CD4-positive, alpha-beta T cell treated with Interleukin-6 for 4 hours (primary cell): ENCODE data around the gene PGGHG.
A peak's percentile ranks its signal among the peaks of the same experiment; 100 is the strongest.

Experiments used
- DNase-seq: peaks from one replicate; pipeline ENCODE4 v3.0.0-alpha.2; 2020; ENCODE audit warnings: mixed read lengths

Gene PGGHG

DNA sequence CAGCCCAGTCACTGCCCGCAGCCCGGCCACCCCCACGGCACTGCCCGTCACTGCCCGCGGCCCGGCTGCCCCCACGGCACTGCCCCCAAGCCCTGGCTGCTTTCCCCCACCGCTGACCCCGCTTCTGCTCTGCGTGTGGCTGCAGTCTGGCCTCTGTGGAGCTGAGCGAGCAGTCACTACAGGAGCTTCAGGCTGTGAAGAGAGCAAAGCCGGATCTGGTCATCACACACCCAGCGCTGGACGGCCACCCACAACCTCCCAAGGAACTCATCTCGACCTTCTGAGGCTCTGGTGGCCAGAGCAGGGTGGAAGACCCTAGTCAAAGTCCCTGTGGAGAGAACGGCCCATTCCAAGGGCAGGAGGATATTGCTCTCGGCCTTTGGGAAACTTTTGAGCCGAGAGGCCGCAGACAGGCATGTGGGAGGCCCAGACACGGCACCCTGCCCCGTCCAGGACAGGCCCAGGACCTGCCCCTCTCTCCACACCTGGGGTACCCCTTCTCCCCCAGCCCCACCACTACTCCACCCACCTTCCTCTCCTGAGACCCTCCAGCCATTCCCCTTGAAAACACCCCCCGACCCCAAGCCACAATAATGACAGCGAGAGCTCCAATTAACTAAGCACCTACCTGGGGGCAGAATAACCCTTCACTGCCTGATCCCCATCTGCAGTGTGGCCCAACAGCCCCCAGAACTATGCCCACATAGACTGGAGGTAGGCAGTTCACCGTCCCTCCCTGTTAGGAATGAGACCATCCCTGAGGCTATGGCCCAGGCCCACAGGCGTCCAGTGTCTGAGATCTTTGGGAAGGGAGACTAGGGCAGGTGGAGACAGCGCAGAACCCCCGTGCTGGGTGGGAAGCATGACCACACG is 3.7 kb upstream of the PGGHG start:
- DNase-seq: no peak

DNA sequence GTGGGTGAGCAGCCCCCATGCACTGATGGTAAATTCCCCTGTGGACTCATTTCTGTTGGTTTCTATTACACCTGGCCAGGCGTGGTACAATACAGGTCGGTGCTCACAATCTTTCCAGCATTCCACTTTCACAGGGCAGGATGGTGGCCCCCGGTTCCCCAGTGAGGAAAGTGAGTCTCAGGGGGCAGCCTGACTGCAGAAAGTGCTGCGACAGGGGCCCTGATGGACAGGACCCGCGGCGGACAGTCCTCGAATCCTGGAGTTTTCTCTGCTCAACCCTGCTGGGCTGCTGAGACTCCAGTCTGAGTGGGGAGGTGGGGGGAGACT is 3.1 kb upstream of the PGGHG start:
- no peak for DNase-seq

DNA sequence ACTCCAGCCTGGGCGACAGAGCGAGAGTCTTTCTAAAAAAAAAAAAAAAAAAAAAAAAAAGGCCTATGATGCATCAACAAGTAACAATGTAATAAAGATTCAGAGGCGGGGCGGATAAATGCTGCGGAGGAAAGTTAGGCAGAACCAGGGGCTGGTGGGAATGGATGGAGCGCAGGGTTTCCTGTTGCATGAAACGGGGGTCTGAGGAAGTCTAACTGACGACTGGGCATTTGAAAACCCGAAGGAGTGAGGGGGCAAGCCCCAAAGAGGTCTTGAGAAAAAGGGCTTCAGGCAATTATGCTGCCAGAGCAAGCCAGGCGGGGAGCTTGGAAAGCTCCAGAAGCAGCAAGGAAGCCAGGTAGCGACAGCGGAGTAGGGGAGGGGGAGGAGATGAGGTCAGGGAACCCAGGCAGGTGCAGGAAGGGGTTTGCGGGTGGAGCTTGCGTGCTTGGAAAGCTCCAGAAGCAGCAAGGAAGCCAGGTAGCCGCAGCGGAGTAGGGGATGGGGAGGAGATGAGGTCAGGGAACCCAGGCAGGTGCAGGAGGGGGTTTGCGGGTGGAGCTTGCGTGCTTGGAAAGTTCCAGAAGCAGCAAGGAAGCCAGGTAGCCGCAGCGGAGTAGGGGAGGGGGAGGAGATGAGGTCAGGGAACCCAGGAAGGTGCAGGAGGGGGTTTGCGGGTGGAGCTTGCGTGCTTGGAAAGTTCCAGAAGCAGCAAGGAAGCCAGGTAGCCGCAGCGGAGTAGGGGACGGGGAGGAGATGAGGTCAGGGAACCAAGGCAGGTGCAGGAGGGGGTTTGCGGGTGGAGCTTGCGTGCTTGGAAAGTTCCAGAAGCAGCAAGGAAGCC is 1.7 kb upstream of the PGGHG start:
- DNase-seq: peak; percentile 88

DNA sequence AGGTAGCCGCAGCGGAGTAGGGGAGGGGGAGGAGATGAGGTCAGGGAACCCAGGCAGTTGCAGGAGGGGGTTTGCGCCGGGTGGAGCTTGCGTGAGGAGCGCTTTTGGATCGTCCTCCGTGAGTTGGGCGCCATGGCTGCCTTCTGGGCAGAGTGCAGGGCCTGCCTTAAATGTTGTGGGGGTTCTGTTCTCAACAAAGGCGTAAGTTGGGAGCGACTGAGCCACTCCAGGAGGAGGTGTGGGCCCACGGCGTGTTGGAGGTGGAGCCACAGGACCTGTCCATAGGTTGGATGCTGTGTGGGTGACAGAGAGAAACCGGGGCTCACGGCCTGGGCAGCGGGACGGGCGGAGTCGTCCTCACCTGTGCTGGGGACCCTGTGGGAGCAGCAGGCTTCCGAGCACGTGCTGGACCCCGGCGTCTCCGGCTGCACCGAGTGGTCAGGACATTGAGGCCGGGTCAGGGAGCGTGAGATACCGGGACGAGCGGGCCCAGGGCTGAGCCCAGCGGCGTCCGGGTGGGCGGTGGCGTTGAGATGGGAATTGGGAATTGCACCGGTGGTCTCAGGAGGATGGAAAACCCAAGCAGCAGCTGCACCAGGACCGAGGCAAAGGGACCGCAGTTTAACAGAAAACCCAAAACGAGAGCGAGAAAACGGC is 977 bp upstream of the PGGHG start:
- DNase-seq: peak; percentile 81

DNA sequence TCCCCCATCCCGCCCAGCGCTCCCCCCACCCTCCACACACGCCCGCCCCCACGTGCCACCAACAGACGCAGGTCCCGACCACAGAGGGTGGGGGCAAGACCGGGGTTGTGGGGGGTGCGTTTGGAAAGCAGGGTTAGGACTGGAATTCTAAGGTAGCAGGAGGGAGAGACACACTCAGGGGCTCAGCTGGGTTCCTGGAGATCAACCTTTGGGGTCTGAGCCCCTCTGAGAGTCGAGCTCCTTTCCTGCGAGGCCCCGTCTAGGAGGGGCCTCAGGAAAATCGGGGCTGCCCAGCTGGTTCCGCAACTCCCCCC is 429 bp downstream of the PGGHG start:
- DNase-seq: peak; percentile 43

DNA sequence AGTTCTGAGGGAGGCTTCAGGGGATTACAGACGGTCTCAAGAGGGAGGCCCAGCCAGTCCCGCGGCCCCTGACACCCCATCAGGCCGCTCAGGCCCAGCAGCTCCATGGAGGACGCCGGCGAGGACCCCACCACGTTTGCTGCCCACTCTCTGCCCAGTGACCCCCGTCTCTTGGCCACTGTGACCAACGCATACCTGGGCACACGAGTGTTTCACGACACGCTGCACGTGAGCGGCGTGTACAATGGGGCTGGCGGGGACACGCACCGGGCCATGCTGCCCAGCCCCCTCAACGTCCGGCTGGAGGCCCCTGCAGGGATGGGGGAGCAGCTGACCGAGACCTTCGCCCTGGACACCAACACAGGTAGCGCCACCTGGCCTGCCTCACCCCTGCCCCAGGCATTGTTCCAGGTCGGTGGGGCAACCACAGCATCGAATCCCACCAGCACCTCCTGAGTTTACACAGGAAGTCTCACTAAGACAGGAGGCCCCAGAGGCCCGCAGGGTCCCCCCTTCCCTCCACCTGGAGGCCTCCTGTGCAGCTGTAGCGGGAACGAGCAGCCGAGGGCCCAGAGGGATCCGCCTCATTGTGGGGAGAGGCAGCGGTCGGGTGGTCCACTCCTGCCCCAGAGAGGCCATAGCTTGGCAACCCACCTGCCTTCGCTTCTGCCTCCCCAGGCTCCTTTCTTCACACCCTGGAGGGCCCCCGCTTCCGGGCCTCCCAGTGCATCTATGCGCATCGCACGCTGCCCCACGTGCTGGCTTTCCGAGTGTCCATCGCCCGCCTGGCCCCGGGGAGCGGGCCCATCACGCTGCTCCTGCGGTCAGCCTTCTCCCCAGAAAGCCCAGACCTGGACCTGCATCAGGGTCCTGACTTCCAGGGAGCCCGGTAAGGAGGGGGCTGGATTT is 1.0 kb downstream of the PGGHG start:
- peak; percentile 21 for DNase-seq

DNA sequence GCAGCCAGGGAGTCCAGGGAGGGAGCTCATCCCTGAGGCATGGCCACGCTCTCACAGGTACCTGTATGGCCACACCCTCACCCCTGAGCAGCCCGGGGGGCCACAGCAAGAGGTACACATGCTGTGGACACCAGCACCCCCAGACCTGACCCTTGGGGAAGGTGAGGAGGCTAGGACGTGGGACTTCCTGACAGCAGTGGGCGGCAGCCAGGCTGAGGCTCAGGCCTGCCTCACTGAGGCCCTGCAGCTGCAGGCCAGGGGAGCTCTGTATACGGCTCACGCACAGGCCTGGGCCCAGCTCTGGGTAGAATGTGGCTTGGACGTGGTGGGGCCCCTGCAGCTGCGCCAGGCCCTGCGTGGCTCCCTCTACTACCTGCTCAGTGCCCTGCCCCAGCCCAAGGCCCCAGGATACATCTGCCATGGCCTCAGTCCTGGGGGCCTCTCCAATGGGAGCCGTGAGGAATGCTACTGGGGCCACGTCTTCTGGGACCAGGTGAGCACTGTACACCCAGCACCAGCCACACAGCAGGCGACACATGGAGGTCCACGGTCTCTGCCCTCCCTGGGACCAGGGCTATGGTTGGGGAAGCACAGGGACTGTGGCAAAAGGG is 1.8 kb downstream of the PGGHG start:
- peak; percentile 4 for DNase-seq

DNA sequence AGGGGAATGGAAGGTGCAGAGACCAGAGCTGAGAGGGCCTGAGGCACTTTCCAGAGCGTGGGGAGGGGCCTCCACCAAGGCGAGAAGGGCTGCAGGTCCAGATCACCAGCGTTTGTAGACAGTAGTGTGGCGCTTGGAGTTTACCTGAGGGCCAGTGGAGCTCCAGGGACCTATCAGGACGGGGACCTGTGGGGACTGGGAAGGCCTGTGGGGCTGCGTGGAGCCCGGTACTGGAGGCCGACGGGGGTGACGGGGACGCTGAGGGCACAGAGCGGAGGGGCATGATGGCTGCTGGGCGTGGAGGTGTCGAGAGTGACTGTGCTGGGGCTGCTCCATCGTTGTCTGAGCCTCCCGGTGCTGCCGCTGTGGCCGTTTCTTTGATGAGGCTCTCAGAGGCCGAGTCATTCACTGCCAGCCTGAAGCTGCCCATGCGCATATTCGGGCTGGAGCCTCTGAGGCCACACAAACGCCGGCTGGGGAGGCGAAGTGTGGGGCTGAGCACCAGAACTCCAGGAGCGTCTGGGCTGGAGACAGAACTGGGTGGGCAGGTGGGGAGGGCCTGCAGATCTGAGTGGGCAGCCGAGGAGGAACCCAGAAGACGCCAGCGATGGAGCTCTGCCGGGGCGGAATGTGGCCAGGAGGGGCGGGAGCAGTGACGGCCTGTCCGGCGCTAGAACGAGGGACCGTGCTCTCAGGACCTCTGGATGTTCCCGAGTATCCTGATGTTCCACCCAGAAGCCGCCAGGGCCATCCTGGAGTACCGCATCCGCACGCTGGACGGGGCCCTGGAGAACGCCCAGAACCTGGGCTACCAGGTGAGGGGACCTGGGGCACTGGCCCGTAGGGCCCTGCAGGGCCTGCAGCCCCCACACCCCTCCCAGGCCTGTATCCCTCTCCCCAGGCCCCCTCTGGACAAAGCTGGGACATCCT is 2.6 kb downstream of the PGGHG start:
- DNase-seq: peak; percentile 8

DNA sequence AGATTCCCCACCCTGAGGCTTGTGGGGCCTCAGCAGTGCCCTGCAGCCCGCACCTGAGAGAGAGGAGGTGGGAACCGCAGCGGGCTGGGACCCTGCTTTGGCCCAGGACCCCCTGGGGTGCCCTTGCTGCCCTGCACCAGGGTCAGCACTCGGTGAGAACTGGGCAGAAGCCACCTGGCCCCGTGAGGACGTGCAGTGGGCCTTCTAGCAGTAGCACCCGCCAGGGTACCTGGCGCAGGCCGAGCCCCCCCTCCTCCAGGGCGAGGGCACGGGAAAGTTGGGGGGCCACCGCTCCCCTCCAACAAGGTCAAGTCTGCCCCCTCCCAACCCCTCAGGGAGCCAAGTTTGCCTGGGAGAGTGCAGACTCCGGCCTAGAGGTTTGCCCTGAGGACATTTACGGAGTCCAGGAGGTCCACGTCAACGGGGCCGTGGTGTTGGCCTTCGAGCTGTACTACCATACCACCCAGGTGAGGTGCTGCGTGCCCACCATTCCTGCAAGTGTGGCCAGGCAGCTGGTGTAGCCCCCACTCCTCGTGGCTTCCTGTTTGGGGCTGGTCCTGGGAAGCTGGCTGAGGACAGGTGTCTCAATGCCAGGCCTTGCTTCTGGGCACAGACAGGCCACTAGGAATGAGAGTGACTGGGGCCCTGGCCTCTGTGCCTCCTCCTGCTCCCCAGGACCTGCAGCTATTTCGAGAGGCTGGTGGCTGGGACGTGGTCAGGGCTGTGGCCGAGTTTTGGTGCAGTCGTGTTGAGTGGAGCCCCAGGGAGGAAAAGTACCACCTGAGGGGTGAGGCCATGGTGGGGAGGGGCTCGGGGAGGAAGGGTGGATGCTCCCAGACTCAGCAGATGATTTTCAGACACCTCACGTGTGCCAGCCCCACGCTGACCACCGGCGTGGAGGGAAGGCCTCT is 3.5 kb downstream of the PGGHG start:
- no peak for DNase-seq

DNA sequence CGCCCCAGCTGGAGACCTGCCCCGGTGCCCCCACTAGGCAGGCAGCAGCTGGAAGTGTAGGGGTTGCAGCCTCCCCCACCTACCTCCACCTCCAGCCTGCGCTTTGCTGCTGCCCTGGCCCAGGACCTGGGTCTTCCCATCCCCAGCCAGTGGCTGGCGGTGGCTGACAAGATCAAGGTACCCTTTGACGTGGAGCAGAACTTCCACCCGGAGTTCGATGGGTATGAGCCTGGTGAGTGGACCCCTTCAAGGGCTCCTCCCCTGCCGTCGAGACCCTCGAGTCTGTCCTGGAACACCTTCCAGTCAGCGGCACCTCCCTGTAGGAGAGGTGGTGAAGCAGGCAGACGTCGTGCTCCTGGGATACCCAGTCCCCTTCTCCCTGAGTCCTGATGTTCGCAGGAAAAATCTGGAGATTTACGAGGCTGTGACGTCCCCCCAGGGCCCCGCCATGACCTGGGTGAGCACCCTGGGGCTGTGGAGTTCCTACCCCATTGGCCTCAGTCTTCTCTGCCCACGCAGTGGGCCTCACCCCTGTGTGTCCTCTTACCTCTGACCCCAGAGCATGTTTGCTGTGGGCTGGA is 4.4 kb downstream of the PGGHG start:
- DNase-seq: peak; percentile 1

DNA sequence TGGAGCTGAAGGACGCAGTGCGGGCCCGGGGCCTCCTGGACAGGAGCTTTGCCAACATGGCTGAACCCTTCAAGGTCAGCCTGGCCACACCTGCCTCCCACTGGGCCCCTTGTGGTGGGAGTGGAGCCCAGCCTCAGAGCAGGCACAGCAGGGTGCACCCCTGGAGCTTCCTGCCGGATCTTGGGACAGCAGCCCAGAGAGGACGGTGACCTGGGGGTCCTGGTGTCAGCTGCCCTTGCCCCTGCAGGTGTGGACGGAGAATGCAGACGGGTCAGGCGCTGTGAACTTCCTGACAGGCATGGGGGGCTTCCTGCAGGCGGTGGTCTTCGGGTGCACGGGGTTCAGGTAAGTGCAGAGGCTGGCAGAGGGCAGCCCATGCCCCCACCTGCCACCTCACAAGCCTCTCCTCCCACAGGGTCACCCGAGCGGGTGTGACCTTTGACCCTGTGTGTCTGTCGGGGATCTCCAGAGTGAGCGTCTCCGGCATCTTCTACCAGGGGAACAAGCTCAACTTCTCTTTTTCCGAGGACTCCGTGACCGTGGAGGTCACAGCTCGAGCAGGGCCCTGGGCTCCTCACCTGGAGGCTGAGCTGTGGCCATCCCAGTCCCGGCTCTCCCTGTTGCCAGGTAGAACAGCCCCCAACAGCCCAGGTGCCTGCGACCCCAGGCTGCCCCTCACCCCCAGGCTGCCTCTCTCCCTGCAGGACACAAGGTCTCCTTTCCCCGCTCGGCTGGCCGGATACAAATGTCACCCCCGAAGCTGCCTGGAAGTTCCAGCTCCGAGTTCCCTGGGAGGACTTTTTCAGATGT is 5.1 kb downstream of the PGGHG start:
- DNase-seq: no peak

DNA sequence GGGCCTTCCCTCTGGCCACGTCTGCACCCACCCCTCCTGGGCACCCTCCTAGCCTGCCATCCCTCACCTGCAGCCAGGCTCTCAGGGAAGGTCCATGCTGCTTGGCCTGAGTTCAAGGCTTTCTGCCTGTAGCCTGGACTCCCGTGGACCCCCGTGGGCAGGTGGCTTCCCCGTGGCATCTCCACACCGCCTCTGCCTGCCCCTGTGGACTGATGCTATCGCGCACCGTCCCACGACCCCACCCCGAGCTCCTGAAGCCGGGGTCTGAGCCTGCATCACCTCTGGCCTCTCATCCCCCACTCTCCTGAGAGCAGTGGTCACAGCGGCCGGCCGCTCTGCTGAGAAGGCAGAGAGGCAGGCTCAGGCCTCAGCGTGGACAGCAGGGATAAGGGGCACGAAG is 5.9 kb downstream of the PGGHG start:
- no peak for DNase-seq

DNA sequence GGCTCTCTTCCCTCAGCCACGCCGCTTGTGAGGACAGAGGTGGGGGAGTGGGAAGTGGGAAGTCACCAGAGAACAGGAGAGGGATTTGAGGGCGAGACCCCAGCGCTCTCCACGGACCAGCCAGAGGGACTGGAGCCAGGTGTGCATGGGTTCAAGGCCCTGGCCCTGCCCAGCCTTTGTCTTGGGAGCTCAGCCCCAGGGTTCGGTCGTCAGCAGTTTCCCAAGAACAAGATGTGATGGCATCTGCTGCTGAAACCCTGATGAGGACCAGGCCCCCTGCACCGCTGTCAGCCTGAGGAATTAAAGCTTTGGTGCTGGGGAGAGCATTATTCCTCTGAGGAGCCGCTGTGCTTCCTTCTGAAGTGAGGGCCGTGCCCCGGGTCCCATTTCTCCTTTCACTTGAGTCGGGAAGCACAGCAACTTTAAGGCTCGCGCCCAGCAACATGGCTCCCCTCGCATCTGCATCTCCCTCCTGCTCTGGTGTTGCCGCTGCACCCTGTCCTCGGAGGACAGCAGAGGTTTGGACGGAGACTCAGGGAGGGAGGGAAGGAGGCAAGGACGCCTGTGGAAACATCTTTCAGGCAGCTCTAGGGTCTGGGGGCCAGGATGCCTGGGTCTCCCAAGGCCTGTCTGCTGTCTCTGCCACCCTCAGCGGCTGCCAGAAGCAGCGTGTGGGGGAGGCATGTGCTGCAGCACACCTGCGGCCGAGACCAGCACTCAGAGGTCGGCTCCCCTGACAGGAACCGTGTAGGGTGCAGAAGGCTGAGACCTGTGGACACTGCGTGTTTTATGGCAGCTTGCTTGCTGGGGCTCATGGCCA is 6.6 kb downstream of the PGGHG start:
- peak; percentile 3 for DNase-seq

DNA sequence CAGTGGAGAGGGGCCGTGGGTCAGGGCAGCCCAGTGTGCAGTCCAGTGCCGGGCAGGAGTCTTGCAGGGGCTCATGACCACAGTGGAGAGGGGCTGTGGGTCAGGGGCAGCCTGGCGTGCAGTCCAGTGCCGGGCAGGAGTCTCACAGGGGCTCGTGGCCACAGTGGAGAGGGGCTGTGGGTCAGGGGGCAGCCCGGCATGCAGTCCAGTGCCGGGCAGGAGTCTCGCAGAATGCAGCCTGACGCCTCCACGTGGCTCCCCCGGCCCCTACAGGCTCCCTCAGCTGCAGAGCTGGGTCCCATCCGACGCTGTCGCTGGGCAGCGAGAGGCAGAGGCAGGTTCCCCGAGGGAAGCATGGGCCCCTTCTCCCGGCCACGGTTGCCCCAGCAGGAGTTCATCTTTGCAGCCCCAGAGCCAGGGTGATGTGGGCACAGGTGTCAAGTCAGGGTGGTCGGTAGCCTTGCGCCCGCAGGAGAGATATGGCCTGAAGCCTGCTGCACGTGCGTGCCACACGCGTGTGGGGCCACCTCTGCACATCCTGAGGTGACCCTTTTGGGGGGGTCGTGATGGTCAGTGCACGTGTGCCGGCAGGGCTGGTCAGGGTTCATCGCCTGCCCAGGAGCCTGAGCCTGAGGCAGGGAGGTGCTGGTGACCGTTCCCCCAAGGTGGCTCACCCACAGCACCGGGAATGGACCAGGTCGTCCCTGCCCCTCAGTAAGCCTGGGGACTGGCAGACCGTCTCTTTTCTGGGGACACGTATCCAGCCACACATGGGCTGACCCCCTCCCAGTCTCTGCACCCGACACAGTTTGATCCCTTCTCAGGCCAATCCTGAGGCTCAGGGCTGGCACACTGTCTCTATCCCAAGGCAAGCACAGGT is 7.5 kb downstream of the PGGHG start:
- DNase-seq: peak; percentile 4

DNA sequence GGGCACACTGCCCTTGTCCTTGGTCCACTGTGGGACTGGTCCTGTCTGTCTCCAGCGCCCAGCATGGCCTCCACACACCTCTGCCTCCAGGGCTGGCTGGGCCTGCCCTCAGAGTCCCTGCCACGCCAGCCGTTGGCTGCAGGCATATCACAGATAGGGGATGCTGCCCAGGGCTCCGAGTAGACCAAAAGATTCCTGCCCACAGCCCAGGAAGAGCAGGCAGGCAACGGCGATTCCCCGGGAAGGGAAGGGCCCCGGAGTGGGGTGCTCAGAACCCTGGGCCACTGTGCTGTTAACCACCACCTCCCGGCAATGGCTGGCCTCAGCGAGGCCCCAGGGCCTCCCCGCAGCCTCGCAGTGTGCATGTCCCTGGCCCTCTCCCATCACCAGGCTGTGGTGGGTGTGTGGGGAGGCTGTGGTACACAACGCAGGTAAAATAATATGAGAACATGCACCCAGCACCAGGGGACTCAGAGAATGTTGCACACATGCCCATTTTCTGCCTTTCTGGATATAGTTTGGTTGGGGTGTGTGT is 8.2 kb downstream of the PGGHG start:
- DNase-seq: peak; percentile 24
